Panc1 (cell line): ENCODE data around the gene ATG13. TPM values are rescaled to one million over a fixed set of nuclear protein-coding genes. Genes with fewer than 3 reads are reported as not detected.

Experiments used
- ATAC-seq: fragments of 200-7000 bp; cut with Tn5 transposase; 2 replicates; pipeline ENCODE4 v1.9.1; 2020; ENCODE audit warnings: mild to moderate bottlenecking, moderate library complexity
- BruUV-seq: library from RNA; stranded (reverse); fragments of 400-500 nt; replicated peaks from 2 replicates; lab custom pipeline; 2021; lab: Mats Ljungman, UMichigan
- CTCF ChIA-PET: fragments of 300-600 bp; sonication (Branson Sonifier 250); formaldehyde crosslinking; loops from one replicate; lab custom pipeline; 2022; ENCODE audit warnings: antibody characterized with exemption; lab: Charles Lee
- POLR2A ChIA-PET: fragments of 300-600 bp; sonication (Branson Sonifier 250); formaldehyde crosslinking; loops from one replicate; lab custom pipeline; 2022; ENCODE audit warnings: antibody characterized with exemption; lab: Charles Lee
- DNase-seq: peaks from one replicate; pipeline ENCODE4 v3.0.0-alpha.2; 2010; ENCODE audit warnings: low read depth, low spot score
- H3K27ac ChIP-seq: 2 replicates; pipeline ENCODE4 v1.5.1; 2011; ENCODE audit warnings: mild to moderate bottlenecking, low read length, inconsistent platforms
- H3K27me3 ChIP-seq: fragments of 200-500 bp; sonication (Bioruptor generic); 2 replicates; pipeline ENCODE4 v1.6.0; 2014; ENCODE audit warnings: low read length, inconsistent platforms; ENCODE audit not compliant: control insufficient read depth, insufficient read depth
- H3K36me3 ChIP-seq: fragments of 200-500 bp; sonication (Bioruptor generic); 2 replicates; pipeline ENCODE4 v1.5.1; 2014; ENCODE audit warnings: inconsistent platforms, mild to moderate bottlenecking, low read length, moderate library complexity; ENCODE audit not compliant: control insufficient read depth, insufficient read depth
- H3K4me1 ChIP-seq: 2 replicates; pipeline ENCODE4 v1.5.1; 2011; ENCODE audit warnings: inconsistent platforms, mild to moderate bottlenecking, low read length, moderate library complexity; ENCODE audit not compliant: control insufficient read depth, insufficient read depth
- H3K4me3 ChIP-seq, 2 experiments: 2 replicates each; pipeline ENCODE4 v1.5.1; 2011 to 2012; ENCODE audit warnings: low read depth in 2 of 2, low read length in 2 of 2, mild to moderate bottlenecking in 2 of 2, inconsistent platforms in 1 of 2, moderate library complexity in 1 of 2
- H3K9me3 ChIP-seq: fragments of 200-500 bp; sonication (Bioruptor generic); 2 replicates; pipeline ENCODE4 v1.5.1; 2014; ENCODE audit warnings: low read depth, mild to moderate bottlenecking, inconsistent platforms, low read length, moderate library complexity; ENCODE audit not compliant: control insufficient read depth, insufficient read depth
- CTCF ChIP-seq: fragments of 450-650 bp; IDR thresholded peaks from 2 replicates; pipeline ENCODE4 v1.5.1; 2017; ENCODE audit warnings: mild to moderate bottlenecking
- POLR2AphosphoS5 ChIP-seq: IDR thresholded peaks from 2 replicates; pipeline ENCODE4 v1.6.1; 2012; ENCODE audit warnings: mild to moderate bottlenecking, low read depth, low read length, moderate library complexity
- REST ChIP-seq, 2 experiments: IDR thresholded peaks; 2 replicates each; pipeline ENCODE4 v1.6.1; 2011 to 2012; ENCODE audit warnings: low read depth in 2 of 2, control low read depth in 1 of 2, low read length in 1 of 2, mild to moderate bottlenecking in 1 of 2, moderate library complexity in 1 of 2; ENCODE audit not compliant: insufficient read depth in 1 of 2
- SIN3A ChIP-seq: IDR thresholded peaks from 2 replicates; pipeline ENCODE4 v1.6.1; 2012; ENCODE audit warnings: low read depth, mild to moderate bottlenecking, low read length, moderate library complexity, borderline replicate concordance; ENCODE audit not compliant: insufficient read depth
- TCF7L2 ChIP-seq: IDR thresholded peaks from 2 replicates; pipeline ENCODE4 v1.6.1; 2011; ENCODE audit warnings: mild to moderate bottlenecking, low read depth, low read length, inconsistent platforms
- in situ Hi-C: cut with HindIII; loops from 2 replicates; pipeline ENCODE4 v1.10.0; 2016; ENCODE audit warnings: low sequenced_read_pairs, low pct_unique_long_range_greater_than_20kb
- intact Hi-C: fragments of 100-400 bp; cut with micrococcal nuclease; formaldehyde crosslinking; loops from one replicate; pipeline ENCODE4 v1.10.0; 2022; ENCODE audit not compliant: unreplicated experiment
- total RNA-seq: library from RNA; stranded (reverse); gene quantifications from one replicate; pipeline ENCODE4 v1.2.1, GENCODE V29; 2021; ENCODE audit not compliant: unreplicated experiment

ATG13 gene
- total RNA-seq, 1 experiment from 2014 or later = 57.9 TPM

- no peak overlapping the region for H3K27ac ChIP-seq
- in situ Hi-C loops = no loop called here
- ATAC-seq = no peak
- BruUV-seq = no TSS peak
- CTCF ChIA-PET = interaction anchor here (0.6 kb wide), 1 partner anchor 24 kb away, joined by 4 read pairs; no protein-coding TSS in a partner anchor
- no peaks in the 10 kb centered on the region for H3K4me1 ChIP-seq
- no peaks in the 10 kb centered on the region for H3K9me3 ChIP-seq
- TF ChIP-seq POLR2AphosphoS5 (no peak), CTCF (no peak), SIN3A (no peak), REST (IDR thresholded peaks at IDR 0.05; ENCODE audit: insufficient read depth in 1 of 2, low read depth in 2 of 2, low read length in 1 of 2) (no peak), TCF7L2 (no peak)
- no peaks in the 10 kb centered on the region for H3K27me3 ChIP-seq
- no peak for DNase-seq
- no peak overlapping the region for H3K4me3 ChIP-seq
- intact Hi-C loops = no loop called here
- POLR2A ChIA-PET = no interaction called here
- no peaks in the 10 kb centered on the region; the same call in 1 of the 2 replicates for H3K36me3 ChIP-seq
Measured at GRCh38 chr11:46649180-46649738, 31.9 kb downstream of the ATG13 start.

GRCh38 chr11:46655631-46656030 is 38.3 kb downstream of the ATG13 start:
- Histone ChIP-seq H3K27me3 (no peaks in the 10 kb centered on the region), H3K4me3 (no peak overlapping the region), H3K4me1 (no peaks in the 10 kb centered on the region), H3K9me3 (no peaks in the 10 kb centered on the region), H3K27ac (no peak overlapping the region), H3K36me3 (no peaks in the 10 kb centered on the region; the same call in 1 of the 2 replicates)
- in situ Hi-C loops = no loop called here
- ChIA-PET CTCF (no interaction called here), POLR2A (no interaction called here)
- DNase-seq (no peak), ATAC-seq (no peak)
- intact Hi-C loops = no loop called here
- TF ChIP-seq POLR2AphosphoS5 (no peak), SIN3A (no peak), REST (IDR thresholded peaks at IDR 0.05; ENCODE audit: insufficient read depth in 1 of 2, low read depth in 2 of 2, low read length in 1 of 2) (no peak), CTCF (no peak), TCF7L2 (no peak)
- no TSS peak for BruUV-seq
